K562 (cell line): Measurements from ENCODE around the gene RCSD1. TPM values are rescaled to one million over a fixed set of nuclear protein-coding genes. Genes with fewer than 3 reads are reported as not detected.

Source experiments
- ATAC-seq: fragments of 200-7000 bp; cut with Tn5 transposase; 3 replicates; pipeline ENCODE4 v1.9.1; 2020; ENCODE audit warnings: moderate library complexity
- BruUV-seq: library from RNA; stranded (reverse); fragments of 400-500 nt; replicated peaks from 2 replicates; lab custom pipeline; 2021; lab: Mats Ljungman, UMichigan
- CTCF ChIA-PET: fragments of 300-600 bp; formaldehyde crosslinking; extraction: SDS; loops from one replicate; lab custom pipeline; 2021; ENCODE audit warnings: low intra/inter-chr PET ratio; lab: Yijun Ruan, JAX
- POLR2A ChIA-PET: fragments of 300-600, 350-650 bp; sonication (Branson Sonifier 250); formaldehyde crosslinking; extraction: SDS; loops from one replicate; lab custom pipeline; 2021; ENCODE audit warnings: antibody characterized with exemption, inconsistent platforms; lab: Yijun Ruan, JAX
- DNase-seq, 4 experiments: peaks; one replicate each; pipeline versions ENCODE4 v3.0.0 to v3.0.0-alpha.2; 2011 to 2018; ENCODE audit warnings: low spot score in 3 of 4, mixed read lengths in 3 of 4; ENCODE audit errors: extremely low read depth in 1 of 4
- FAIRE-seq: peaks from 2 replicates; lab custom pipeline; 2011; peaks lifted over from hg19 to GRCh38; lab: Jason Lieb, UNC
- H2AFZ ChIP-seq: 2 replicates; pipeline ENCODE4 v1.6.0; 2011; ENCODE audit warnings: low read depth, low read length, control low read depth, inconsistent platforms
- H3K27ac ChIP-seq: fragments of 200-600 bp; 3 replicates; pipeline ENCODE4 v1.8.0; 2011; ENCODE audit warnings: low read depth, mild to moderate bottlenecking, control low read depth, inconsistent platforms, low read length, moderate library complexity, mixed read lengths; ENCODE audit errors: extremely low read depth
- H3K27me3 ChIP-seq, 2 experiments: fragments of 300-600 bp in 1 of 2; 2 replicates in 1 of 2; 3 replicates in 1 of 2; pipeline versions ENCODE4 v1.6.0 to v1.8.0; 2011; ENCODE audit warnings: inconsistent platforms in 2 of 2, low read length in 2 of 2, mild to moderate bottlenecking in 1 of 2, mixed read lengths in 1 of 2, moderate library complexity in 1 of 2; ENCODE audit not compliant: control insufficient read depth in 2 of 2, insufficient read depth in 2 of 2
- H3K36me3 ChIP-seq: fragments of 300-600 bp; 3 replicates; pipeline ENCODE4 v1.8.0; 2011; ENCODE audit warnings: mild to moderate bottlenecking, low read length, inconsistent platforms; ENCODE audit not compliant: control insufficient read depth, insufficient read depth
- H3K4me1 ChIP-seq, 2 experiments: fragments of 200-600 bp in 1 of 2; replicated peaks in 1 of 2; 2 replicates in 1 of 2; 3 replicates in 1 of 2; pipeline versions ENCODE4 v1.5.1 to v1.8.0; 2011; ENCODE audit warnings: inconsistent platforms in 2 of 2, low read length in 2 of 2, mild to moderate bottlenecking in 1 of 2, mixed read lengths in 1 of 2, moderate library complexity in 1 of 2; ENCODE audit not compliant: control insufficient read depth in 2 of 2, insufficient read depth in 2 of 2
- H3K4me2 ChIP-seq: 2 replicates; pipeline ENCODE4 v1.6.1; 2011; ENCODE audit warnings: low read length, control low read depth, inconsistent platforms, mixed read lengths; ENCODE audit not compliant: insufficient read depth
- H3K4me3 ChIP-seq: fragments of 200-600 bp; sonication (generic), shearing (Covaris generic); 2 replicates; pipeline ENCODE4 v1.5.1; 2016; ENCODE audit warnings: control low read depth, inconsistent platforms
- H3K79me2 ChIP-seq: fragments of 200-600 bp; 3 replicates; pipeline ENCODE4 v1.8.0; 2011; ENCODE audit warnings: low read length, inconsistent platforms; ENCODE audit not compliant: control insufficient read depth, insufficient read depth
- H3K9ac ChIP-seq, 2 experiments: 2 replicates each; pipeline versions ENCODE4 v1.6.0 to v1.6.1; 2011; ENCODE audit warnings: low read depth in 2 of 2, low read length in 2 of 2, control low read depth in 1 of 2, inconsistent platforms in 1 of 2, mild to moderate bottlenecking in 1 of 2, mixed read lengths in 1 of 2; ENCODE audit not compliant: insufficient read depth in 1 of 2
- H3K9me1 ChIP-seq: one replicate; pipeline ENCODE4 v1.6.0; 2011; ENCODE audit warnings: inconsistent platforms, mild to moderate bottlenecking, low read length, moderate library complexity; ENCODE audit not compliant: control insufficient read depth, insufficient read depth
- H3K9me3 ChIP-seq: replicated peaks from 2 replicates; pipeline ENCODE4 v1.5.1; 2011; ENCODE audit warnings: low read depth, low read length, inconsistent platforms; ENCODE audit not compliant: control insufficient read depth, insufficient read depth
- H4K20me1 ChIP-seq: replicated peaks from 2 replicates; pipeline ENCODE4 v1.6.1; 2011; ENCODE audit warnings: low read length, inconsistent platforms, mixed read lengths; ENCODE audit not compliant: control insufficient read depth, insufficient read depth
- BRCA1 ChIP-seq, 2 experiments: fragments of 450-650 bp in 1 of 2; sonication (generic) in 1 of 2; formaldehyde crosslinking in 1 of 2; IDR thresholded peaks; 2 replicates each; pipeline versions ENCODE4 v1.5.0 to v1.6.1; 2017 to 2020; ENCODE audit warnings: mild to moderate bottlenecking in 1 of 2, missing genetic modification reagents in 1 of 2
- CBFA2T3 ChIP-seq: fragments of 450-650 bp; IDR thresholded peaks from 2 replicates; pipeline ENCODE4 v1.6.1; 2017
- COPS2 ChIP-seq: fragments of 450-650 bp; conservative IDR thresholded peaks from 2 replicates; pipeline ENCODE4 v1.6.1; 2016; ENCODE audit warnings: mild to moderate bottlenecking, moderate library complexity
- FOXK1 ChIP-seq: sonication (generic); formaldehyde crosslinking; IDR thresholded peaks from 2 replicates; pipeline ENCODE4 v1.8.0; 2022; ENCODE audit warnings: missing genetic modification reagents, mild to moderate bottlenecking, borderline replicate concordance
- KLF16 ChIP-seq: IDR thresholded peaks from 2 replicates; pipeline ENCODE4 v1.6.1; 2016; ENCODE audit warnings: antibody characterized with exemption
- MAX ChIP-seq: sonication (generic); formaldehyde crosslinking; IDR thresholded peaks from 2 replicates; pipeline ENCODE4 v1.9.0; 2022; ENCODE audit warnings: mild to moderate bottlenecking, missing genetic modification reagents
- PBX2 ChIP-seq, 2 experiments: IDR thresholded peaks in 1 of 2; conservative IDR thresholded peaks in 1 of 2; 2 replicates each; pipeline ENCODE4 v1.6.1; 2016; ENCODE audit warnings: low read depth in 2 of 2, mild to moderate bottlenecking in 1 of 2, missing compliant biosample characterization in 1 of 2, missing genetic modification characterization in 1 of 2, moderate library complexity in 1 of 2
- RCOR1 ChIP-seq, 2 experiments: IDR thresholded peaks; 2 replicates each; pipeline ENCODE4 v1.6.1; 2012; ENCODE audit warnings: low read depth in 2 of 2, low read length in 2 of 2, borderline replicate concordance in 1 of 2, improper control_type of control experiment in 1 of 2
- RNF2 ChIP-seq: sonication (generic); IDR thresholded peaks from 2 replicates; pipeline ENCODE4 v1.6.1; 2016
- SP1 ChIP-seq: sonication (generic); formaldehyde crosslinking; IDR thresholded peaks from 2 replicates; pipeline ENCODE4 v1.8.1; 2022; ENCODE audit warnings: mild to moderate bottlenecking, missing genetic modification reagents
- TBP ChIP-seq: optimal IDR thresholded peaks from 2 replicates; pipeline ENCODE3; 2011; ENCODE audit warnings: low read depth, low read length, improper control_type of control experiment
- U2AF1 ChIP-seq: fragments of 200-400 bp; formaldehyde crosslinking; optimal IDR thresholded peaks from 2 replicates; pipeline ENCODE3; 2017; ENCODE audit warnings: mild to moderate bottlenecking, low read depth, low read length, moderate library complexity
- XRCC5 ChIP-seq: fragments of 200-400 bp; formaldehyde crosslinking; IDR thresholded peaks from 2 replicates; pipeline ENCODE4 v1.6.1; 2017; ENCODE audit warnings: low read depth, mild to moderate bottlenecking, low read length
- ZFP30 ChIP-seq: fragments of 250-450 bp; sonication (Bioruptor Pico); IDR thresholded peaks from 2 replicates; pipeline ENCODE4 v1.8.0; 2022; ENCODE audit warnings: moderate library complexity, mild to moderate bottlenecking, inconsistent platforms, borderline replicate concordance
- ZNF79 ChIP-seq: fragments of 250-450 bp; sonication (Bioruptor Pico); IDR thresholded peaks from 2 replicates; pipeline ENCODE4 v1.4.0; 2020; ENCODE audit warnings: low read depth, mild to moderate bottlenecking, moderate library complexity
- WGBS: fragments of 100-300 bp; shearing (Covaris generic); methylation state at CpG from one replicate; pipeline ENCODE4 v1.1.6; 2016; ENCODE audit warnings: low coverage, mixed read lengths; ENCODE audit not compliant: insufficient coverage; ENCODE audit errors: missing lambda C conversion rate; 5-methylcytosine and 5-hydroxymethylcytosine counted together
- in situ Hi-C: fragments of 300-500 bp; cut with MboI; formaldehyde crosslinking; loops from 4 replicates; pipeline ENCODE4 v1.15.0; 2018; ENCODE audit warnings: inconsistent platforms, mixed read lengths
- intact Hi-C: fragments of 100-400 bp; cut with micrococcal nuclease; formaldehyde crosslinking; loops from 2 replicates; pipeline ENCODE4 v1.14.2; 2022
- polyA plus RNA-seq, 8 experiments: library from polyadenylated mRNA; depleted of rRNA in 4 of 8; stranded (reverse) in 5 of 8; unstranded in 3 of 8; fragments of >200 nt; fragmentation: Nextera tagmentation in 2 of 8; fragmentation: Illumina TruSeq in 1 of 8; extraction: Ambion mirVana in 2 of 8; extraction: Trizol in 1 of 8; gene quantifications; 2 replicates each; pipeline versions ENCODE4 v1.2.1 to v1.2.3, GENCODE V29; 2011 to 2014; ENCODE audit warnings: inconsistent platforms in 1 of 8, missing spikeins in 1 of 8
- total RNA-seq, 7 experiments: library from RNA; depleted of rRNA in 6 of 7; stranded (reverse); fragments of >200 nt in 6 of 7; fragmentation: Illumina TruSeq in 2 of 7; extraction: Trizol in 2 of 7; gene quantifications; 2 replicates each; pipeline versions ENCODE4 v1.2.1 to v1.2.3, GENCODE V29; 2011 to 2021; ENCODE audit warnings: low replicate concordance in 1 of 7
- TF ChIP-seq, protein P1 (sequence below): fragments of 250-450 bp; sonication (Bioruptor Pico); IDR thresholded peaks from 2 replicates; pipeline ENCODE4 v1.4.0; 2020; ENCODE audit warnings: mild to moderate bottlenecking, moderate library complexity

The RCSD1 gene
- total and polyA plus RNA-seq, 9 of the 15 experiments (the other 6 are each of a cell fraction or from before 2014, with no cell fraction given) = 7.8 to 69.8 (median 45.3) TPM

GRCh38 chr1:167710836-167711235 is 80.8 kb downstream of the RCSD1 start (continued):
- TF ChIP-seq PBX2 (CRISPR knock-in tag; IDR thresholded peaks at IDR 0.05; ENCODE audit: low read depth) (no peak), PBX2 (tag; conservative IDR thresholded peaks at IDR 0.05; ENCODE audit: low read depth) (no peak), ZNF79 (CRISPR knock-in tag) (no peak), FOXK1 (CRISPR knock-in tag) (no peak)

GRCh38 chr1:167711797-167712196 is 81.8 kb downstream of the RCSD1 start:
- POLR2A ChIA-PET = no interaction called here
- Histone ChIP-seq H3K36me3 (no peaks in the 10 kb centered on the region), H3K9ac (no peak overlapping the region), H4K20me1 (no peaks in the 10 kb centered on the region), H3K9me1 (no peaks in the 10 kb centered on the region), H3K79me2 (no peaks in the 10 kb centered on the region), H2AFZ (no peak overlapping the region), H3K9me3 (no peaks in the 10 kb centered on the region), H3K27ac (no peak overlapping the region), H3K4me1 (peaks cover 10 to 13% of the 10 kb centered on the region in 2 experiments), H3K4me3 (no peak overlapping the region), H3K4me2 (no peak overlapping the region), H3K27me3 (no peaks in the 10 kb centered on the region)
- ATAC-seq (no peak), DNase-seq (no peak), FAIRE-seq (no peak)
- intact Hi-C loops = no loop called here
- CTCF ChIA-PET = no interaction called here
- WGBS = 61% methylated on average over 3 of the region's 3 CpGs
- no TSS peak for BruUV-seq
- in situ Hi-C loops = no loop called here
- TF ChIP-seq, protein P1, sequence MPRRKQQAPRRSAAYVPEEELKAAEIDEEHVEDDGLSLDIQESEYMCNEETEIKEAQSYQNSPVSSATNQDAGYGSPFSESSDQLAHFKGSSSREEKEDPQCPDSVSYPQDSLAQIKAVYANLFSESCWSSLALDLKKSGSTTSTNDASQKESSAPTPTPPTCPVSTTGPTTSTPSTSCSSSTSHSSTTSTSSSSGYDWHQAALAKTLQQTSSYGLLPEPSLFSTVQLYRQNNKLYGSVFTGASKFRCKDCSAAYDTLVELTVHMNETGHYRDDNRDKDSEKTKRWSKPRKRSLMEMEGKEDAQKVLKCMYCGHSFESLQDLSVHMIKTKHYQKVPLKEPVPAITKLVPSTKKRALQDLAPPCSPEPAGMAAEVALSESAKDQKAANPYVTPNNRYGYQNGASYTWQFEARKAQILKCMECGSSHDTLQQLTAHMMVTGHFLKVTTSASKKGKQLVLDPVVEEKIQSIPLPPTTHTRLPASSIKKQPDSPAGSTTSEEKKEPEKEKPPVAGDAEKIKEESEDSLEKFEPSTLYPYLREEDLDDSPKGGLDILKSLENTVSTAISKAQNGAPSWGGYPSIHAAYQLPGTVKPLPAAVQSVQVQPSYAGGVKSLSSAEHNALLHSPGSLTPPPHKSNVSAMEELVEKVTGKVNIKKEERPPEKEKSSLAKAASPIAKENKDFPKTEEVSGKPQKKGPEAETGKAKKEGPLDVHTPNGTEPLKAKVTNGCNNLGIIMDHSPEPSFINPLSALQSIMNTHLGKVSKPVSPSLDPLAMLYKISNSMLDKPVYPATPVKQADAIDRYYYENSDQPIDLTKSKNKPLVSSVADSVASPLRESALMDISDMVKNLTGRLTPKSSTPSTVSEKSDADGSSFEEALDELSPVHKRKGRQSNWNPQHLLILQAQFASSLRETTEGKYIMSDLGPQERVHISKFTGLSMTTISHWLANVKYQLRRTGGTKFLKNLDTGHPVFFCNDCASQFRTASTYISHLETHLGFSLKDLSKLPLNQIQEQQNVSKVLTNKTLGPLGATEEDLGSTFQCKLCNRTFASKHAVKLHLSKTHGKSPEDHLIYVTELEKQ = no peak
- no peak for TF ChIP-seq XRCC5
- TF ChIP-seq CBFA2T3 = no peak
- TF ChIP-seq BRCA1 (IDR thresholded peaks at IDR 0.05) = no peak
- no peak for TF ChIP-seq BRCA1 (CRISPR knock-in tag; IDR thresholded peaks at IDR 0.05)
- no peak for TF ChIP-seq U2AF1
- no peak for TF ChIP-seq COPS2
- no peak for TF ChIP-seq ZFP30 (CRISPR knock-in tag)
- TF ChIP-seq MAX (CRISPR knock-in tag) = no peak
- TF ChIP-seq TBP = no peak
- TF ChIP-seq RNF2 = no peak
- TF ChIP-seq RCOR1 (IDR thresholded peaks at IDR 0.05; ENCODE audit: borderline replicate concordance in 1 of 2, low read depth in 2 of 2, low read length in 2 of 2) = no peak
- TF ChIP-seq KLF16 = no peak
- no peak for TF ChIP-seq SP1 (CRISPR knock-in tag)
